KBM-7 (cell line): ENCODE results near the gene STAB2.
"Not testable (repeated sequence)": the region's sequence is repeated elsewhere in the genome, so short reads cannot be mapped to it uniquely, and the experiment has no call there.

Experiments used
- DNase-seq: peaks from one replicate; pipeline ENCODE4 v3.0.0-alpha.2; 2015
- in situ Hi-C: fragments of 300-500 bp; cut with MboI; formaldehyde crosslinking; loops from 2 replicates; pipeline ENCODE4 v1.14.3; 2020; ENCODE audit warnings: low sequenced_read_pairs, low pct_unique_long_range_greater_than_20kb, mixed read lengths

Gene STAB2

GRCh38 chr12:103793512-103794045 is 206.5 kb downstream of the STAB2 start:
- DNase-seq = no peak
- in situ Hi-C loops = no loop called here

- no peak for DNase-seq
- in situ Hi-C loops = no loop called here
Measured at GRCh38 chr12:103794309-103795213, 207.5 kb downstream of the STAB2 start.

- no peak for DNase-seq
- in situ Hi-C loops = no loop called here
Measured at GRCh38 chr12:103798586-103798985, 211.5 kb downstream of the STAB2 start.

GRCh38 chr12:103799504-103799856 is 212.4 kb downstream of the STAB2 start:
- in situ Hi-C loops = no loop called here

GRCh38 chr12:103799857-103800771 is 213.0 kb downstream of the STAB2 start:
- DNase-seq = peak; percentile 71

More at GRCh38 chr12:103799504-103799856, 212.4 kb downstream of the STAB2 start:
- DNase-seq = peak; percentile 72

GRCh38 chr12:103801709-103802585 is 214.9 kb downstream of the STAB2 start:
- in situ Hi-C loops = no loop called here
- DNase-seq = no peak

More at GRCh38 chr12:103799857-103800771, 213.0 kb downstream of the STAB2 start:
- in situ Hi-C loops = no loop called here

DNA sequence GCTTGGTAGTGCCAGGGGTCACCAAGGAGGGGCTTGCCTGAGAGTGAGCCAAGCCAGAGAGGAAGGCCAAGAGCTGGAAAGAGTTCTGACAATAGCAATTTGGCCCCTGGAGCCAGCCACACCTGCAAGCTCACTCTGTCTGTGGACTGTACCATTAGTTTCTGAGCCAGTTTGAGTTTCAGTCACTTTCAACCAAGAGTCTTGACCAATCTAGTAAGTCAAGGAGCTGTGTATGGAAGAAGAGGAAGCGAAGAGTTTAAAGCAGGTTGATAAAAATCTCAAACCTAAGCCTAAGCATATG is 215.5 kb downstream of the STAB2 start:
- in situ Hi-C loops = no loop called here
- no peak for DNase-seq

GRCh38 chr12:103803847-103804246 is 216.8 kb downstream of the STAB2 start:
- no peak for DNase-seq
- in situ Hi-C loops = no loop called here

- no peak for DNase-seq
- in situ Hi-C loops = no loop called here
Measured at GRCh38 chr12:103805655-103806360, 218.7 kb downstream of the STAB2 start.

- in situ Hi-C loops = no loop called here
- DNase-seq = peak; percentile 39
Measured at GRCh38 chr12:103806803-103807202, 219.7 kb downstream of the STAB2 start.

DNA sequence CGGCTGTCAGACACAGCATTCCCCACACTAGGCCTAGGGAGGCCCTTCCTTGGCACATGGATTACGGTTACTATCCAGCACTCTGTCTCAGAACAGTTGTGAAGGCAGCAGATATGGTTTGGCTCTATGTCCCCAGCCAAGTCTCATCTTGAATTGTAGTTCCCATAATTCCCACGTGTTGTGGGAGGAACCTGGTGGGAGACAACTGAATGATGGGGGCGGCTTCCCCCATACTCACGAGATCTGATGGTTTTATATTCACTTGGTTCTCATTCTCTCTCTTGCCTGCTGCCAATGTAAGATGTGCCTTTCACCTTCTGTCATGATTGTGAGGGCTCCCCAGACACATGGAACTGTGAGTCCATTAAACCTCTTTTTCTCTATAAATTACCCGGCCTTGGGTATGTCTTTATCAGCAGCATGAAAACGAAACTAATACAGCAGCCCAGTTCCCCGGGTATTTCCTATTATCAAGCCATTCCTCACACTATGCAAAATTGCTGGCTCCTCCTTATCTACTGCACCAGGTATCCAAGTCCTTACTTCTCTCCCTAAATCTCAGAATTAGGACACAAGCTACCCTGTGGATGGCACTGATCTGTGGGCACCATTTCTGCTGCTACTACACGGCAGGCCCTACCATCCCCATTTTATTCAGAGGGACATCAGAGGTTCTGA is 220.6 kb downstream of the STAB2 start:
- in situ Hi-C loops = no loop called here

DNA sequence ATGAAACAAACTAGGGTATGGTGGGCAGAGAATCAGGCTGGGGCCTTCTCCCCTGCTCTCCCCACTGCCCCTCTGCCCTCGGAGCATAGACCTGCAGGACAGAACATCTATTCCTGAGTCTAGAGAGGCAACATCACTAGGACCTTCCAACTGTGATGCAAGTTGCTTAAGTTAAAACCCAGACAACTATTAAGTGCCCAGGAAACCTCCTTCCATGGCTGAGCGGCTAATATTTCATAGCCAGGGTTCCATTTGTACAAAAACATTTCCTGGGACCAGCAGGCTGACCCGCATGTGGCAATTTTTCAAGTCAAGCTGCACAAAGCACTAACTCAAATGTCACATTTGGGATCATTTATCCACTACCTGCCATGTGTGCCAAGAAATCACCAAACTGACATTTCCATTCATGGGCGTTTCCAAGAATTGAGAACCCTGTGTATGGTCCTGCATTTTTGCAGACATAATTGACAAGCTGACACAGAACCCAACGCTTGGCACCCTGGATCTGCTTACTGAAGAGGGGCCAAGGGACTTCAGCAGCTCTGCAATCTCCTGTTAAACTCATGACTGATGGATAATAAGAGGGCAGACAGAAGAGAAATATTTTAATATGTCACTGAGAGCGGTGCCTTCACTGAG is 221.3 kb downstream of the STAB2 start:
- DNase-seq = no peak

More for the DNA sequence above, 220.6 kb downstream of the STAB2 start:
- DNase-seq = no peak

DNA sequence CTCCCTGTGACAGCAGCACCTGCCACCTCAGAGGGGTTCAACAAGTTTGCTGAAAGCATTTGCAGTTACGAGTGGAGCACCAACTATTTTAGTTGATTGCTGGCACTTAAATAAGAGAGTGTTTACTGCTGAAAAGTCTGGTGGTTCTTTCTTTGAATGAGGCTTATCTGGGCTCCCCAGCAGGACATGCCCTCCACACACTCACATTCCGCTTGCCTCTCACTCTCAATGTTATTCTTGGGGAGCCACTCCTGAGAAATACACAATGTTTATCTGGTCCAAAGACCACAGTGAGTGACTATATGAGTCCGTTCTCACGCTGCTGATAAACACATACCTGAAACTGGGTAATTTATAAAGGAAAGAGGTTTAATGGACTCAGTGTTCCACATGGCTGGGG is 222.1 kb downstream of the STAB2 start:
- in situ Hi-C loops = no loop called here

More for the DNA sequence above, 221.3 kb downstream of the STAB2 start:
- in situ Hi-C loops = no loop called here

GRCh38 chr12:103809639-103810038 is 222.6 kb downstream of the STAB2 start:
- DNase-seq, in situ Hi-C loops: not testable (repeated sequence)

More for the DNA sequence above, 222.1 kb downstream of the STAB2 start:
- no peak for DNase-seq

- in situ Hi-C loops = no loop called here
- no peak for DNase-seq
Measured at GRCh38 chr12:103810111-103810510, 223.0 kb downstream of the STAB2 start.

- no peak for DNase-seq
- in situ Hi-C loops = no loop called here
Measured at GRCh38 chr12:103811791-103812190, 224.7 kb downstream of the STAB2 start.

GRCh38 chr12:103812789-103813188 is 225.7 kb downstream of the STAB2 start:
- in situ Hi-C loops = no loop called here
- no peak for DNase-seq
